SU-DHL-6 (cell line): ENCODE data around the gene RPGRIP1.

Experiments
- EZH2phosphoT487 ChIP-seq: fragments of 200-600 bp; sonication (generic), shearing (Covaris generic); conservative IDR thresholded peaks from 2 replicates; pipeline ENCODE4 v1.6.1; 2018; ENCODE audit warnings: mild to moderate bottlenecking, antibody characterized with exemption, low read length, moderate library complexity, mixed read lengths
- TF ChIP-seq, protein P1 (sequence below): fragments of 200-600 bp; sonication (generic); IDR thresholded peaks from one replicate; pipeline ENCODE4 v1.5.1; 2017; ENCODE audit warnings: antibody characterized with exemption, mild to moderate bottlenecking, low read length, moderate library complexity; ENCODE audit not compliant: insufficient read depth, poor library complexity, severe bottlenecking

DNA sequence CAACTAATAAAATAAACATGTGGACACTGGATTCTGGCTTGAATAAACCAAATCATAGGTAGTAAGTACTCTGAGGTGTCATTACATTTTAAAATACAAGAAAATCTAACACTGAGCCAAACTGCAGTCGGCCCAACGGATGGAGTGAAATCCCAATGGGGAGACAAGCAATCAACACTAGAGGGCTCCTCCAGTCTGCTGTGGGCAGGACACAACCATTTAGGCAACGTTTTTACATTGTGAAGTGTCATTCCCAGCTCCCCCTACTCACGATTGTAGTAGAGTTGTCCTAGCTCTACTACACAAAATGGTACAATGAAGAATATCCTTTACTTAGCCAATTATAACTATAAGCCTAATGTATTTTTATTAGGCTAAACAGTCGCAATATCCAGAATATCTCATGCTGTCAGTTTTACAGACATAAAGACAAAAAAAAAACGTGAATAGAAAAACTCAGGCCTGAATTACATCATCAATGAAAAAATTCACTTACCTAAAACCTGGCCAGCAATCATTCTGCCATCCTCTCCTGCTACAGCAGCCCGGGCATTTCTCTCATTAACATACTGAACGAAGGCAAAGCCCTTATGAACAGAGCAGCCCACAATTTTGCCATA lies 46.3 kb upstream of the RPGRIP1 start:
- TF ChIP-seq, protein P1, sequence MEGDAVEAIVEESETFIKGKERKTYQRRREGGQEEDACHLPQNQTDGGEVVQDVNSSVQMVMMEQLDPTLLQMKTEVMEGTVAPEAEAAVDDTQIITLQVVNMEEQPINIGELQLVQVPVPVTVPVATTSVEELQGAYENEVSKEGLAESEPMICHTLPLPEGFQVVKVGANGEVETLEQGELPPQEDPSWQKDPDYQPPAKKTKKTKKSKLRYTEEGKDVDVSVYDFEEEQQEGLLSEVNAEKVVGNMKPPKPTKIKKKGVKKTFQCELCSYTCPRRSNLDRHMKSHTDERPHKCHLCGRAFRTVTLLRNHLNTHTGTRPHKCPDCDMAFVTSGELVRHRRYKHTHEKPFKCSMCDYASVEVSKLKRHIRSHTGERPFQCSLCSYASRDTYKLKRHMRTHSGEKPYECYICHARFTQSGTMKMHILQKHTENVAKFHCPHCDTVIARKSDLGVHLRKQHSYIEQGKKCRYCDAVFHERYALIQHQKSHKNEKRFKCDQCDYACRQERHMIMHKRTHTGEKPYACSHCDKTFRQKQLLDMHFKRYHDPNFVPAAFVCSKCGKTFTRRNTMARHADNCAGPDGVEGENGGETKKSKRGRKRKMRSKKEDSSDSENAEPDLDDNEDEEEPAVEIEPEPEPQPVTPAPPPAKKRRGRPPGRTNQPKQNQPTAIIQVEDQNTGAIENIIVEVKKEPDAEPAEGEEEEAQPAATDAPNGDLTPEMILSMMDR, result no peak
- no peak for TF ChIP-seq EZH2phosphoT487
